ENCODE results near the gene HTRA2. TPM values are rescaled to one million over a fixed set of nuclear protein-coding genes. Genes with fewer than 3 reads are reported as not detected.

HTRA2 gene
- total RNA-seq, 4 donors from 2014 or later, result 24.2 to 38.5 (median 29.4) TPM

DNA sequence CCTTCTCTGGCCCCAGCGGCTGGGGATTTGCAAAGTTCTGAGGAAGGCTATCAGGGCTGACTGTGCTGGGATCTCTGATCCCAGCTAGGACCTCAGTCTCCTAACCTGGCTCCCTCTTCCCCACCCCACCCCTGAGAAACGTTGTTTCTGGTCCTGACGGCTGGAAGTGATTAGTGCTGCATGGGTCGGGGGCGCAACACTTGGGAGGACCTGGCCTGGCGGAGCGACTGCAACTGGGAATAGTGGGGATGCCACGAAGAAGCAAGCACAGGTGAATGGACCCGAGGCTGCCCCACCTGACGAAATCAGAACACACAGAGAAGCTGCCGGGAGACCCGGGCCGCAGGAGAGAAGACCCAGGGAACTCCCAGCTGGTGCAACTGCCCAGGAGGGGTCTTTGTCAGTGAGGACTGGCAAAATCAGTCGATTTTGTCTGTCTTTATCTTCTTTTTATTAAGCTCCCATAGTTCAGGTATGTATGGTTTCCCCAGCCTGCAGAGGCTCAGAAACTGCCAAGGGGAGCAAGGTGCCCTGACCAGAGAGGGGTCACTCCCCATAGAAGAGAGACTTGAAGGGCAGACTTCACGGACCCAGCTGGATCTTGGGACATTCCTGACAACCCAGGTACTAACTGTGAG is 29.7 kb upstream of the HTRA2 start:
- H3K27me3 ChIP-seq, result peaks cover 42 to 74% (median 57%) of the 10 kb centered on the region in 3 donors
- ATAC-seq (no peak), DNase-seq (no peak)
- H3K9me3 ChIP-seq, result no peaks in the 10 kb centered on the region
- peaks cover 0 to 6% of the 10 kb centered on the region in 2 donors for H3K36me3 ChIP-seq
- in situ Hi-C loops (cut with MboI; ENCODE audit: low sequenced_read_pairs in 4 of 4) (no loop called here), intact Hi-C loops (cut with DNase I; ENCODE audit: low total_unique reads) (no loop called here)
- no peak for TF ChIP-seq POLR2A (IDR thresholded peaks at IDR 0.05)
- TF ChIP-seq, protein P1, sequence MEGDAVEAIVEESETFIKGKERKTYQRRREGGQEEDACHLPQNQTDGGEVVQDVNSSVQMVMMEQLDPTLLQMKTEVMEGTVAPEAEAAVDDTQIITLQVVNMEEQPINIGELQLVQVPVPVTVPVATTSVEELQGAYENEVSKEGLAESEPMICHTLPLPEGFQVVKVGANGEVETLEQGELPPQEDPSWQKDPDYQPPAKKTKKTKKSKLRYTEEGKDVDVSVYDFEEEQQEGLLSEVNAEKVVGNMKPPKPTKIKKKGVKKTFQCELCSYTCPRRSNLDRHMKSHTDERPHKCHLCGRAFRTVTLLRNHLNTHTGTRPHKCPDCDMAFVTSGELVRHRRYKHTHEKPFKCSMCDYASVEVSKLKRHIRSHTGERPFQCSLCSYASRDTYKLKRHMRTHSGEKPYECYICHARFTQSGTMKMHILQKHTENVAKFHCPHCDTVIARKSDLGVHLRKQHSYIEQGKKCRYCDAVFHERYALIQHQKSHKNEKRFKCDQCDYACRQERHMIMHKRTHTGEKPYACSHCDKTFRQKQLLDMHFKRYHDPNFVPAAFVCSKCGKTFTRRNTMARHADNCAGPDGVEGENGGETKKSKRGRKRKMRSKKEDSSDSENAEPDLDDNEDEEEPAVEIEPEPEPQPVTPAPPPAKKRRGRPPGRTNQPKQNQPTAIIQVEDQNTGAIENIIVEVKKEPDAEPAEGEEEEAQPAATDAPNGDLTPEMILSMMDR (IDR thresholded peaks at IDR 0.05 in 4 of 5, conservative IDR thresholded peaks at IDR 0.05 in 1 of 5), result no peak
- H3K4me1 ChIP-seq, result peaks cover 26 to 39% of the 10 kb centered on the region in 2 donors
- peak overlapping the region in 1 of 4 donors; percentile 48 for H3K4me3 ChIP-seq
- H3K27ac ChIP-seq, result no peak overlapping the region

DNA sequence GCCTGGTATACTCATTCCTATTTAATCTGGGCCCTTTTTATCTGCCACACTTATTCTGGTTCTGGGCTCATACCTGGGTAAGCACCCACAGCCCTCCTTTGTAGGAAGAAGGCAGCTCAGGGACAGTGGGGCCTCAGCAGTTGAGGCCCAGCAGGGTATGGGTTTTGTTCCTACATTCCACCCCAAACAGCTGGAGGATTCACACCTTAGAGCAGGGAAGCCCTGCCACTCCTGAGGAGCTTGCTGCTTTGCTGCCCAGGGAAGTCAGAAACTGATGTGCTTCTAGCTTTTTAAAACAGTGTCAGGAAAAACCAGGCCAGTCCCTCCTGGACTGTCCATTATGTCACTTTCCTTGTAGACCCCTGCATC is 29.2 kb upstream of the HTRA2 start:
- peaks cover 42 to 76% (median 57%) of the 10 kb centered on the region in 3 donors for H3K27me3 ChIP-seq
- ATAC-seq (no peak), DNase-seq (no peak)
- in situ Hi-C loops (cut with MboI; ENCODE audit: low sequenced_read_pairs in 4 of 4), result no loop called here
- H3K36me3 ChIP-seq, result peaks cover 0 to 11% of the 10 kb centered on the region in 2 donors
- peaks cover 27 to 41% of the 10 kb centered on the region in 2 donors for H3K4me1 ChIP-seq
- H3K9me3 ChIP-seq, result no peaks in the 10 kb centered on the region
- TF ChIP-seq, protein P1 (IDR thresholded peaks at IDR 0.05 in 4 of 5, conservative IDR thresholded peaks at IDR 0.05 in 1 of 5), result no peak
- TF ChIP-seq POLR2A (IDR thresholded peaks at IDR 0.05), result no peak
- no peak overlapping the region for H3K4me3 ChIP-seq
- intact Hi-C loops (cut with DNase I; ENCODE audit: low total_unique reads), result no loop called here
- no peak overlapping the region for H3K27ac ChIP-seq

DNA sequence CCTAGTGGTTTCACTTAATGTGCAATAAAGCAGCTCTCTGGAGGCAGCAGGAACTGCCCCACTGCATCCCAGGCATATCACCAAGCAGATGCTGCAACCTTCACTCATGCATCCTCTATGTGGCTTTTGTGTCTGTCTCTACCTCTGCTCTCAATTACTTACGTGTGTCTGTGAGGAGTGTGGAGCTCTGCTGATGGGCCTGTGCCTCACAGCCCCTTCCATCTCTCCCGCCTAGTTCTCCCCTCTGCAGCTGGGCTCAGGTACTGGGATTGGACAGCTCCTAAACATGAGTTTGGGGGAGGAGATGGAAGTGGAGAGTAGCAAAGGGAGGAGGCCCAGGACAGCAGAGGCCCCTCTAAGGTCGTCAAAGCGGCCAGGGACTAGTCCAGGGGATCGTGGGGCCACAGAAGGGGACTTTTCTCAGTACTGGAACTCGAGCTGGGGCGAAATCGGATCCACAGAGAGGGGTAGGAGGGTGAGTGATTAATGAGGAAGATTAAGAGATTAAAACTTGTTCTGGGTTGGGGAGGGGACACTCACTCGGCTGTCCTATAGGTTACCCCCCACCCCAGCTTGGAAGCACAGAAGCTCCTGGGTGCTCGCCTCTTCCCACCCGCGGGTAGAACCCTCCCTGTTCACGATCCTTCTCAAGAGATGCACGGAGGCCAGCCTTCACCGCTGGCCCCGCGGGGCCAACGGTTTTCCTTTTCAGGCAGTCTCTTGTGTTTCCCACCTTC is 28.2 kb upstream of the HTRA2 start:
- intact Hi-C loops (cut with DNase I; ENCODE audit: low total_unique reads), result no loop called here
- H3K27ac ChIP-seq, result no peak overlapping the region
- DNase-seq (no peak), ATAC-seq (no peak)
- H3K27me3 ChIP-seq, result peaks cover 44 to 78% (median 57%) of the 10 kb centered on the region in 3 donors
- H3K36me3 ChIP-seq, result peaks cover 0 to 18% of the 10 kb centered on the region in 2 donors
- H3K4me1 ChIP-seq, result peaks cover 36 to 51% of the 10 kb centered on the region in 2 donors
- no peak for TF ChIP-seq POLR2A (IDR thresholded peaks at IDR 0.05)
- TF ChIP-seq, protein P1 (IDR thresholded peaks at IDR 0.05 in 4 of 5, conservative IDR thresholded peaks at IDR 0.05 in 1 of 5), result no peak
- no peaks in the 10 kb centered on the region for H3K9me3 ChIP-seq
- H3K4me3 ChIP-seq, result no peak overlapping the region
- in situ Hi-C loops (cut with MboI; ENCODE audit: low sequenced_read_pairs in 4 of 4), result no loop called here

DNA sequence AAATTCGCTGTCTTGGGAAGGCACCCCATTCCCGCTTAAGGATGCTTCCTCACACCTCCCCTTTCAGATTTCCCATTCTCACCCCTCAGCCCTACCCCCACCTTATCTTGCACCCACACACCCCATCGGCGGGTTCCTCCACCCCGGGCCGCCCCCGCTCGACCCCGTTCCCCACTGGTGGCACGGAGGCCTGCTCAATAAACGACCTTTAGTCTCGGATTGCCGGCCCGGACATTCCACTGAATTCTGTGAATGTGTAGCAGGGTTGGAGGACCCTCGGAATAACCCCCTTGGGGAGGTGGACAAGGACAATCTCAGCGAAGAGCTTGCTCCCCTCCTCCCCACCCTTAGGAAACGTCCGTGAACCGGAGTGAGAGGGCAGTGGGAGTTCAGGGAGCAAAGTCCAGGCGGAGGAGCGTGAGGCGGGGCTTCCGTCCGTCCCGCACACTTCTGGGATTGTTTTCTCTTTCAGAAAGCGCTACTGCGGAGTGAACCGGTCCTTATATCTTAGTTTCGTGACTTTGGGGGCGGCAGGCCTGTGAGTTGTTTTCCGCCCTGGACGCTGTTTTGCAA is 27.5 kb upstream of the HTRA2 start:
- Histone ChIP-seq H3K36me3 (peaks cover 0 to 18% of the 10 kb centered on the region in 2 donors), H3K4me3 (peak overlapping the region; percentile 56 to 65 (median 60)), H3K9me3 (no peaks in the 10 kb centered on the region), H3K4me1 (peaks cover 40 to 58% of the 10 kb centered on the region in 2 donors), H3K27ac (peak overlapping the region in 3 of 4 donors; percentile 79 to 86 (median 79)), H3K27me3 (peaks cover 44 to 74% (median 52%) of the 10 kb centered on the region in 3 donors)
- DNase-seq, result no peak
- intact Hi-C loops (cut with DNase I; ENCODE audit: low total_unique reads), result no loop called here
- in situ Hi-C loops (cut with MboI; ENCODE audit: low sequenced_read_pairs in 4 of 4), result no loop called here
- ATAC-seq, result no peak
- no peak for TF ChIP-seq POLR2A (IDR thresholded peaks at IDR 0.05)
- TF ChIP-seq, protein P1 (IDR thresholded peaks at IDR 0.05 in 4 of 5, conservative IDR thresholded peaks at IDR 0.05 in 1 of 5), result no peak
